Neural cell (in vitro differentiated cells): ENCODE results near the gene THTPA. TPM values are rescaled to one million over a fixed set of nuclear protein-coding genes. Genes with fewer than 3 reads are reported as not detected.

ENCODE experiments used
- H2AFZ ChIP-seq: fragments of 200-600, 300-800 bp; sonication (generic), shearing (Covaris generic); 2 replicates; pipeline ENCODE4 v1.6.0; 2014; ENCODE audit warnings: low read depth, mild to moderate bottlenecking, antibody characterized with exemption, low read length, moderate library complexity
- H3F3A ChIP-seq: fragments of 200-600 bp; shearing (Covaris generic); 2 replicates; pipeline ENCODE4 v1.6.1; 2016; ENCODE audit warnings: mild to moderate bottlenecking, moderate library complexity, mixed read lengths, antibody characterized with exemption, low read length; ENCODE audit not compliant: insufficient read depth, poor library complexity, severe bottlenecking
- H3K27ac ChIP-seq: fragments of 200-600, 300-800 bp; sonication (generic), shearing (Covaris generic); 2 replicates; pipeline ENCODE4 v1.5.1; 2014; ENCODE audit warnings: mild to moderate bottlenecking, low read length, moderate library complexity
- H3K27me3 ChIP-seq: fragments of 300-800, 200-600 bp; sonication (generic), shearing (Covaris generic); 2 replicates; pipeline ENCODE4 v1.6.0; 2014; ENCODE audit warnings: mild to moderate bottlenecking, low read depth, low read length, moderate library complexity; ENCODE audit not compliant: insufficient read depth
- H3K36me3 ChIP-seq: fragments of 300-800, 200-600 bp; sonication (generic), shearing (Covaris generic); 2 replicates; pipeline ENCODE4 v1.5.1; 2014; ENCODE audit warnings: mild to moderate bottlenecking, antibody characterized with exemption, low read length, moderate library complexity; ENCODE audit not compliant: insufficient read depth
- H3K4me2 ChIP-seq: fragments of 300-800, 200-600 bp; sonication (generic), shearing (Covaris generic); 2 replicates; pipeline ENCODE4 v1.6.0; 2014; ENCODE audit warnings: mild to moderate bottlenecking, low read length
- H3K4me3 ChIP-seq: fragments of 300-800, 200-600 bp; sonication (generic), shearing (Covaris generic); 2 replicates; pipeline ENCODE4 v1.5.1; 2014; ENCODE audit warnings: mild to moderate bottlenecking, low read length, moderate library complexity
- H3K79me2 ChIP-seq: fragments of 200-600 bp; shearing (Covaris generic); replicated peaks from 2 replicates; pipeline ENCODE4 v1.6.0; 2014; ENCODE audit warnings: mild to moderate bottlenecking, low read length, moderate library complexity; ENCODE audit not compliant: insufficient read depth
- H3K9ac ChIP-seq: fragments of 300-800, 200-600 bp; sonication (generic), shearing (Covaris generic); 2 replicates; pipeline ENCODE4 v1.6.1; 2016; ENCODE audit warnings: mild to moderate bottlenecking, low read length, mixed read lengths
- H3K9me2 ChIP-seq: fragments of 200-600 bp; shearing (Covaris generic); 2 replicates; pipeline ENCODE4 v1.6.1; 2016; ENCODE audit warnings: mild to moderate bottlenecking, low read length, mixed read lengths; ENCODE audit not compliant: insufficient read depth
- H3K9me3 ChIP-seq: fragments of 200-600, 300-800 bp; sonication (generic), shearing (Covaris generic); 2 replicates; pipeline ENCODE4 v1.6.1; 2016; ENCODE audit warnings: mild to moderate bottlenecking, mixed run types, low read length, moderate library complexity, mixed read lengths
- H4K20me1 ChIP-seq: fragments of 200-600 bp; shearing (Covaris generic); 2 replicates; pipeline ENCODE4 v1.6.1; 2016; ENCODE audit warnings: mild to moderate bottlenecking, mixed run types; ENCODE audit not compliant: insufficient read depth
- CTCF ChIP-seq: fragments of 450-650 bp; IDR thresholded peaks from 2 replicates; pipeline ENCODE4 v1.5.1; 2014; ENCODE audit warnings: antibody characterized with exemption, mild to moderate bottlenecking, moderate library complexity; ENCODE audit not compliant: poor library complexity, severe bottlenecking
- EP300 ChIP-seq: fragments of 450-650 bp; conservative IDR thresholded peaks from 2 replicates; pipeline ENCODE4 v1.6.1; 2014; ENCODE audit warnings: antibody characterized with exemption, mild to moderate bottlenecking, moderate library complexity; ENCODE audit not compliant: poor library complexity, severe bottlenecking
- EZH2 ChIP-seq: fragments of 200-600, 300-800 bp; shearing (Covaris generic), sonication (generic); IDR thresholded peaks from 2 replicates; pipeline ENCODE4 v1.6.1; 2014; ENCODE audit warnings: antibody characterized with exemption, low read length, borderline replicate concordance, mild to moderate bottlenecking; ENCODE audit not compliant: insufficient read depth, poor library complexity, severe bottlenecking
- MXI1 ChIP-seq: fragments of 450-650 bp; conservative IDR thresholded peaks from 2 replicates; pipeline ENCODE4 v1.6.1; 2014; ENCODE audit warnings: antibody characterized with exemption, mild to moderate bottlenecking; ENCODE audit not compliant: poor library complexity, severe bottlenecking
- POLR2AphosphoS5 ChIP-seq: IDR thresholded peaks from 2 replicates; pipeline ENCODE4 v1.6.1; 2012
- RAD21 ChIP-seq: fragments of 450-650 bp; conservative IDR thresholded peaks from 2 replicates; pipeline ENCODE4 v1.6.1; 2014; ENCODE audit warnings: antibody characterized with exemption, mild to moderate bottlenecking, moderate library complexity
- REST ChIP-seq: IDR thresholded peaks from 2 replicates; pipeline ENCODE4 v1.6.1; 2012; ENCODE audit warnings: borderline replicate concordance
- SMC3 ChIP-seq: fragments of 450-650 bp; conservative IDR thresholded peaks from 2 replicates; pipeline ENCODE4 v1.6.1; 2014; ENCODE audit warnings: antibody characterized with exemption, mild to moderate bottlenecking, moderate library complexity; ENCODE audit not compliant: poor library complexity
- TAF1 ChIP-seq: IDR thresholded peaks from 2 replicates; pipeline ENCODE4 v1.6.1; 2012; ENCODE audit warnings: low read depth
- polyA plus RNA-seq: library from polyadenylated mRNA; depleted of rRNA; stranded (reverse); fragments of >200 nt; gene quantifications from 2 replicates; pipeline ENCODE4 v1.2.3, GENCODE V29; 2014

THTPA gene
- polyA plus RNA-seq, 1 donor from 2014 or later: 51.3 TPM

GRCh38 chr14:23523229-23524016 lies 32.6 kb upstream of the THTPA start:
- Histone ChIP-seq H3K9ac (no peak overlapping the region), H3K79me2 (no peaks in the 10 kb centered on the region), H3K27ac (no peak overlapping the region), H3F3A (no peaks in the 10 kb centered on the region), H3K9me2 (no peaks in the 10 kb centered on the region), H3K4me2 (no peak overlapping the region), H2AFZ (no peak overlapping the region), H3K4me3 (no peak overlapping the region), H3K9me3 (no peaks in the 10 kb centered on the region), H4K20me1 (no peaks in the 10 kb centered on the region), H3K36me3 (no peaks in the 10 kb centered on the region), H3K27me3 (no peaks in the 10 kb centered on the region)
- TF ChIP-seq REST (no peak), SMC3 (no peak), TAF1 (no peak), CTCF (no peak), RAD21 (no peak), EP300 (no peak), EZH2 (no peak), POLR2AphosphoS5 (no peak)

GRCh38 chr14:23524954-23525353 lies 31.1 kb upstream of the THTPA start:
- Histone ChIP-seq H3K27me3 (no peaks in the 10 kb centered on the region), H3F3A (no peaks in the 10 kb centered on the region), H3K4me2 (no peak overlapping the region), H3K4me3 (no peak overlapping the region), H3K27ac (no peak overlapping the region), H4K20me1 (no peaks in the 10 kb centered on the region), H3K9ac (no peak overlapping the region), H3K9me3 (no peaks in the 10 kb centered on the region), H3K9me2 (no peaks in the 10 kb centered on the region), H3K36me3 (no peaks in the 10 kb centered on the region), H2AFZ (no peak overlapping the region), H3K79me2 (no peaks in the 10 kb centered on the region)
- TF ChIP-seq REST (no peak), MXI1 (no peak), CTCF (no peak), TAF1 (no peak), POLR2AphosphoS5 (no peak), RAD21 (no peak), EP300 (no peak), EZH2 (no peak)
